ENCODE measurements around the gene MAST4.

The MAST4 gene
- total RNA-seq = 43.2 to 58.5 reads per million in 2 experiments

DNA sequence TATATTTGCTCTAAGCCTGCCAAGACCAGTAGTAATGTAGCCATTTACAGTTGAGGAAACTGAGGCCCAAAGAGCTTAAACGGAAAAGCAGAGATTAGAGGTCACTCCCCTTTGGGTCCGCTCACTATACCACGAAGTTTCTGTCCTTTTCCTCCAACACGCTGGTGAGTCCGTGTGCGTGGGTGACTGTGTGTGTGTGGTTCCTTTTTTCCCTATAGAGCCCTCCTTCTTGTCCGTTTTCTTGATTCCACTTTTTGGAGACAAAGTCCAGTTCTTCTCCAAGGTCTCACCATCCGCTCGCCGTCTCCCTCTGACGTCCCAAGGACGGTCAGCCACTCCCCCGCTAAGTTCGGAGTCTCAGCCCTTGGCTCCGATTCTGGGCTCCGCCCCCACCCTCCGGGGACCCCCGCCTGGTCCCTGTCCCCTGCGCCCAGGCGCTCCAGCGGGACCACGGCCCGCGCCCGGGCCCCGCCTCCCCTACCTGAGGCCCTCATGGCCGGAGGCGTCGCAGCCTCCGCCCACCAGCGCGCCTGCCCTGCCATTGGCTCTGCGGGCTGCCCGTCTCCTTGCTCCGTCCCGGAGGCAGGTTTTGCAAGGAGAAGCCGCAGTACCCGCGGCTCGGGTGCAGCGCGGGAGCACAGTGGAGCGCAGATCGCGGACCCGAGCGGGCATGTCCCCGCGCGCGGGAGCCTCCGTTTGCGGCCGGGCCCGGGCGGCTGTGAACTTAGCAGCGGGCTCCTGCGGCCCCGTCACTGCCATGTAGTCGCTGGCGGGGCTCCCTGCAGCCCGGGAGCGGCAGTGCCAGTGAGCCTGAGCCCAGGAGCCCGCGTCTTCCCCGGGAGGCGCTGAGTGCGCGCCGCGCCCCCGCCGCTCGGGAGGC is at the start of gene MAST4:
TSS of gene MAST4 (plus strand) at position 638 of the 880 bp plus-strand sequence. CDS start 263 bp downstream, outside the sequence.
- peak; percentile 3 for DNase-seq (ENCODE audit: low read depth)

DNA sequence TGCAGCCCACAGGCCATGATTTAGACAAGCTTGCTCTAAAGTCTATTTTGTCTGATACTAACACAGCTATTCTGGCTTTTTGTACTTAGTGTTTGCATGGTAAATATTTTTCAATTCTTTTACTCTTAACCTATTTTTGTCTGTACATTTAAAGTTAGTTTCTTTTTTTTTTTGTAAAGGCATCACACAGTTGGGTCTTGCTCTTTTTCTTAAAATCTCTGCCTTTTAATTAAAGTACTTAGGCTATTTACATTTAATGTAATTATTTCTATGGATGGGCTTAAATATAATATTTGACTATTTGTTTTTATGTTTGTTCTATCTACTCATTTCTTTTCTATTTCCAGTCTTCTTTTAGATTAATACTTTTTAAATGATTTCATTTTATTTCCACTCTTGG is 49.7 kb upstream of the MAST4 start:
- no peak for DNase-seq (ENCODE audit: low read depth)

DNA sequence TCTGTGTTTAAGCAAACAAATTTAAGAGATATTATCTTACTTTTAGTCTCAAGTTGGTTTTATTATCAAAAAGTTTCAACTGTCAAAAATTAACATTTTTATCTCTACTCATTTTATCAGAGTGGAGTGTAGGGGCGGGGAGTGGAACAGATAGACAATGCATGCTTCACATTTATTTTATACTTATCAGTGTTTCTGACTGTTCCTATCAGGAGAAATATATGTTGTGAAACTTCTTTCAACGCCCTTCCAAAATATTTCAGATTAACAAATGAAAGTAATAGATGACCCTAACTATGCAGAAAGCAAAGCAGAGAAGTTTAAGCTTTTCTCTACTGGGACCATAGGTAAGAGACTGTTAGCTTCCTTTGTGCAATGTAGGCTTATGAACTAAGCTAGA is 44.9 kb upstream of the MAST4 start:
- DNase-seq (ENCODE audit: low read depth) = no peak

DNA sequence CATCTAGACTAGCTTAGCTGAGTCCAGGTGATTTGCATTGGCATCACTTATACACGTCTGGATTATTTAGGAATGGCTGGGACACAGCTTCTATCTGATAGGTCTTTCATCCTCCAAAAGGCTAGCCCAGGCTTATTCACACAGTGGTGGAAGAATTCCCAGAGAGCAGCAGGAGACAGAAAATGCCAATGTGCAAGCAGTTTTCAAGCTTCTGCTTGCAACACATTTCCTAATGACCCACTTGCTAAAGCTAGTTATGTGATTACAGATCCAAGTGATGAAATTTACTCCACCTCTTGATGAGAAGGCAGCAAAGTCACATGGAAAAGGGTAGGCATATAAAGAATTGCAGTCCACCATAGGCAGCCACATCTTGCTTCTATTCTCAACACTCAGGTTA is 44.2 kb upstream of the MAST4 start:
- DNase-seq (ENCODE audit: low read depth) = no peak

DNA sequence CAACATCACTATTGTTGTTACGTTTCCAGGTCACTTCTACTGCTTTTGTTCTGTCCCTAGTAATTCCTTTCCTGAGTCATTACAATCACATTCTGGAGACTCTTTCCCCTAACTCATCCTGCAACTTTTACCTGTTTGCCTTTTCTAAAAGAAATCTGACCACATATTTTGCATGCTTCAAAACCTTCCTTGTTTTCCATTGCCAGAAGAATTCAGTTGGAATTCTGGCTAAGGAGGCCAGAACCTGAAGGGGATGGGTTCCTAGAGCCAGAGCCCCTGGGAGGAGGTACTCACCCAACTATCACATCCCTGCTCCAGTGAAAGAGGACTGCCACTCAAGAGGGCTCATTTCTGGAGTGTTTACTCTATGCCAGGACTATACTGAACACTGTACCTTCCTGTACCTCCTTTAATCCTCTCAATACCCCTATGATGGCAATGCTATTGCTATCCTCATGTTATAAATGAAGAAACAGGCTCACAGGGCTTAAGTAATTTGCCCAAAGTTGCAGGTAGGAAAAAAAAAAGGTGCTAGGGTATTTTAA is 42.8 kb upstream of the MAST4 start:
- no peak for DNase-seq (ENCODE audit: low read depth)

DNA sequence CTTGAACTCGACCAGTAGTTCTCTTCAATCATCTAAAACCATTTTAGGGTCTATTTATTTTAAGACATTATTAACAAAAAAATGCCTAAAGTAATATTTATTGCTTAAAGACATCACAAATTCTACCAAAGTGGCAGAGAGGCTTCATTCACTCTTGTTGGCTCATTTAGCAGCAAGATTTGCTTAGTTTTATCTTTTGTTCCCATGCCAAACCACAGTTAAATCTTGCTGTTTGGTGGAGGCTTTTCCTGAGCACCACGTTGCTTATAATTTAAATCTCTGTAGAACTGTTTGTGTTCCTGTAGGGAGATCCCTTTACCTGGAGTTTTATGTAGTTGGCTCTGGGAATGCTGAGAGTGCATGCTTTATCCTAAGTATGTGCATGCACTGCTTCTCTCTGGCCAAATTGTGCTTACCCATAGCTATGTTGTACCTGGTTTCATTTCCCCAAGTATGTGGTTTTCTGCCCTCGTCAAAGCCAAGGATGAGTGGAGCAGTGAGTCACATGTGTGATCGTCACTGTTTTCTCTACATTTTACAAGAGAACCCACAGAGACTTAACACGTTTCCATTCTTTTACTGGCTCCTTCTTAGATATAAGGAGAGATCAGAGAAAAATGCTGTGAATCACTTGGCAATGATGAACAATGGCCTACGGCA is 42.1 kb upstream of the MAST4 start:
- DNase-seq (ENCODE audit: low read depth) = no peak

DNA sequence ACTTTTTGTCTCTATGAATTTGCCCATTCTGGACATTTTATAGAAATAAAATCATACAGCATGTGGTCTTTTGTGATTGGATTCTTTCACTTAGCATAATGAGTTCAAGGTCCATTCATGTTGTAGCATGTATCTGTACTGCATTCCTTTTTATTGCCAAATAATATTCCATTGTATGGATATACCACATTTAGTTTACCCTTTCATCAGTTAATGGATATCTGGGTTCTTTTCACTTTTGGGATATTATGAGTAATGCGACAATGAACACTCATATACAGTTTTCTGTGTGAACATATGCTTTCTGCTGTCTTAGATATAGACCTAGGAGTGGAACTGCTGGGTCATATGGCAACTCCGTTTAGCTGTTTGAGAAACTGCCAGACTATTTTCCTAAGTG is 41.3 kb upstream of the MAST4 start:
- DNase-seq (ENCODE audit: low read depth) = no peak

DNA sequence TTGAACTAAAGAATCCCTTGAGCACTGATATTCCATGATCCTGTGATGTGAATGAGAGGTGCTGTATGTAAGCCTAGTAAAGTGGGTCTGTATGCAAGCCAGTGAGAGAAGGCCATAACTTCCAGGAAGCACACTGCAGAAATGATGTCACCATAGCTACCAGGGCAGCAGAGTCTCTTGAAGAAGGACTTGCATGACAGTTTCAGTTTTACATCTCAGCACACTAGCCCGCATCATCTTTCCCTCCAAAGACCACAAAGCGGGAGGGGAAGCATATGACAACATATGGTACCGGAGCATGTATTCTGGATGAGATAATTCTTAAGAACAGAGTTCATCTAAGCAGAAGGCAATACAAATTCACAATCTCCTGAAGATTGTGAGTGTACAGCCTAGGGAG is 37.6 kb upstream of the MAST4 start:
- DNase-seq (ENCODE audit: low read depth) = no peak

DNA sequence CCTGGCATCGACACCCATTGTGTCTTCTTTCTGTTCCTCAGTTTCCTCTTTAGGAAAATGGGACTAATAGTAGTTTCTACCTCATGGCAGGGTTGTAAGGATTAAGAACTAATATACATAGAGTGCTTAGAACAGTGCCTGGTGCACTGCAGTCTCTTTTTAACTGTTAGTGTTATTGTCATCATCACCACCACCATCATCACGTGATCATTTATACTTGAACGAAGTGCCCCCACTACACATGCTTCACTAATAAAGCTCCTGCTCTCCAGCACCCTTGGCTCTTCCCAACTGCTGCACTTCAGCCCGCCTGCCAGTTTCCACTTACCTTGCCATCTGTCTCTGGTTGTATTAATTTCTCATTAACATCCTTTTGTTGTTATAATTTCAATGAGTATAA is 35.8 kb upstream of the MAST4 start:
- DNase-seq (ENCODE audit: low read depth) = no peak

DNA sequence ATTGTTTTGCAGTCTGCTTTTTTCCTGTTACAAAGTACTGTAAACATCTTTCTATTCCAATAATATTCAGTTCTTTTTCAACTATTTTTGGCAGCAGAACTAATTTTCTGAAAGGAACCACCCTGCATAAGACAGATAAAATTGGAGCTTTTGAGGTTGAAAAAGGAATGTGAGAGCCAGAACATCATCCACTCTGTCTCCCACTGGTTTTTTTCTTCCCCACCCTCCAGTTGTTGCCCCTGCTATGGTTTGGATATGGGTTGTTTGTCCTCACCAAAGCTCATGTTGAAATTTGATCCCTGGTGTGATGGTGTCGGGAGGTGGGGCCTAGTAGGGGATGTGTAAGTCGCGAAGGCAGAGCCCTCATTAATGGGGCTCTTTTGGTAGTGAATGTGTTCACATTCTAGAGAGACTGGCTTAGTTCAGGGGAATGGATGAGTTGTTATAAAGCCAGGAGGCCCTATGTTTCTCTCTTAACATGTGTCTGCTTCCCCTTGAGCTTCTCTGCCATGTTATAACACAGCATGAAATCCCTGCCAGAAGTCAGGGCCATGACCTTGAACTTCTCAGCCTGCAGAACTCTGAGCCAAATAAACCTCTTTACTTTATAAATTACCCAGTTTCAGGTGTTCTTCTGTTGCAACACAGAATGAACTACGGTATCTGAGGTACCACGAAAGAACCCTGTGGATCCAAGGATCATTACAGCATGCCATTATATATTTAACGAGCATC is 34.8 kb upstream of the MAST4 start:
- no peak for DNase-seq (ENCODE audit: low read depth)

DNA sequence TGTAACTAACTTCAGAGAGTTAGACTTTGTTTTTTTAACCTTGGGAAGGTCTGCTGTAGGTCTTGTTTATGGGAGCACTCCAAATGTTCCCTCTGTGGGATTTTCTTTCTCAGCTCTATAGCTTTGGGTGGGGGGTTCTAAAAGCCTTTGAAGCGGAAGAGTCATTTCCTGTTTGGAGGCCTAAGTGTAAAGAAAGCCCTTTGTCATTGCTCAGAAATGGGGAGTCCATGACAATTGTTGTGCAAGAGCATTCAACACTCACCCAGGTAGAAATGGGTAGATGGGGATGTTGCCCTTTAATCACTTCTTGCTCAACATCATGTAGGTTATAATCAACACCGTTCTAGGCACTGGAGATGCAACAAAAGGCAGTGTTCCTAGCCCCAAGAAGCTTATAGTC is 30.3 kb upstream of the MAST4 start:
- no peak for DNase-seq (ENCODE audit: low read depth)

DNA sequence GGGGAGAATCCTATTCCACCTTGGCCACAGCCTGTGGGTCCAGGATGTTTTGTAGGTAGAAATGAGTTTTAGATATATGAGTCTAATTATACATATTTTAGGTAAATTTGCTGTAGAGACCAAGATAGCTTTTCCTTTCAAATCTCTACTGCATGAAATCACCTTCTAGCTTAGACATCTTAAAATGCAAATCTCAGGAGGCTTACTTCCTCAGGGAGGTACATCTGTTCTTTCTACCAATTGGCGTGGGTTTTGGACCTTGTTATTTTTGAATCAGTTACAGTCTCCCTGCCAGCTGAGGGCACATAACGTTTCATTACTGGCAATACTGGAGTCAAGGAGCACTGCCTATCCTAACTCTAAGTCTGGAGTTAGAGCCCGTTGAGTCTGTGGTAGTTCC is 28.7 kb upstream of the MAST4 start:
- DNase-seq (ENCODE audit: low read depth) = no peak

DNA sequence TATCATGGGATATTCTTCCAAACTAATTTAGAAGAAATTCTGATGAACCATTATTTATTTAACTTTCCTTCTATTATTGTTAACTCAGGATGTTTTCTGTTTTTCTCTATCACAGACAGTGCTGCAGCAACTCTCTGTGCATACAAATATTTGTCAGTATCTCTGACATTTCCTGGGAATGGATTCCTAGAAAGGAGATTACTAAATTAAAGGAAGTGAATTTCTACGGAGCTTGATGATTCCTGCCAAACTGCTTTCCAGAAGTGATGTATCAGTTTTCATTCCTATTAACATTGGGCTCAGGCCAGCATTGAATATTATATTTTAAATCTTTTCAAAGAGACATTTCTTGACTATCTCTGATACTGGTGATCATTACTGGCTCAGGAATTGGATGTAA is 26.0 kb upstream of the MAST4 start:
- DNase-seq (ENCODE audit: low read depth) = no peak

DNA sequence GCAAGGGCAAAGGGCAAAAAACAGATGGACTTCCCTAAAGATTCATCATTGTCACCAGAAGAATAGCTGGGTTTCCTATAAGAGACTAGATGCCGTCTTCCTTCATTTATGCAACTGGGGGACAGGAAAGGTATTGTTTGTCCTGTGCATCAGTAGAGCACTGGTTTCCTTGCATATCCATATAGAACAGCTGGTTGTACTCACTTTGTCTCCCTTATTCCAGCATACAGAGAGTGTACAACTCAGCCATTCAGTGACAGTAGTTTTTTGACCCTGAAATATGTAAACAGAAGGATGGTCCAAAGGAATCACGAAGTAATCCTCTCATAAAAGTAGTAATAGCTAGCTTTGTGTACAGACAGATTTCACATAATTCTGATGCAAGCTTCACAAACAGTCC is 22.5 kb upstream of the MAST4 start:
- no peak for DNase-seq (ENCODE audit: low read depth)

DNA sequence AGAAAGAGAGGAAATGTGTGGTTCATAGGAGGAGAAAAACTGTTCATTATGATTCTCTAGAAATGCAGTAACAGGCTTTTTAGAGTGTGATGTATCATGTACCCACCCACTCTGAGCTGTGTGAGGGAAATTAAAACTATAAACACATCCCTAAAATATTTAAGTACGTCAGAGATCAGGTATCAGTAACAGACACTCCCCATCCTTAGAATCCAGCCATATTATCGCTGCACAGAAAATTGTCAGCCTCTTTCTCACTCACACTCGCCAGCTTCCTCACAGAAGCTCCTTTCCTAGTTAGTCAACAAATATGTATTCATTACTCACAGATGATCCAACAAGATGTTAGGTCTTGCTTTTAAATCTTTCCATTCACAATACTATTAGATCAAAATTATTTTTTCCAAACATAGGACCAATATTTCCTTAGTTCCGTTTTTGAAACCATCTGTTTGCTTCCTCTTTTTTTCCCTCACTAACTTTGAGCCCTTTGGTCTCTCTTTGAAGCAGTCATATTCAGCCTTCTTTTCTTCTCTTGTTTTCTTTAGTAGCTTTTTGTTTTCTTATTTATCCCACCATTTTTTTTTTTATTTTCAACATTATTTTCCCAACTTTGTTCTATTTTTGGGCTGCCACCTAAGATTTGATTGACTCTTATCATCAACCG is 13.6 kb upstream of the MAST4 start:
- no peak for DNase-seq (ENCODE audit: low read depth)

DNA sequence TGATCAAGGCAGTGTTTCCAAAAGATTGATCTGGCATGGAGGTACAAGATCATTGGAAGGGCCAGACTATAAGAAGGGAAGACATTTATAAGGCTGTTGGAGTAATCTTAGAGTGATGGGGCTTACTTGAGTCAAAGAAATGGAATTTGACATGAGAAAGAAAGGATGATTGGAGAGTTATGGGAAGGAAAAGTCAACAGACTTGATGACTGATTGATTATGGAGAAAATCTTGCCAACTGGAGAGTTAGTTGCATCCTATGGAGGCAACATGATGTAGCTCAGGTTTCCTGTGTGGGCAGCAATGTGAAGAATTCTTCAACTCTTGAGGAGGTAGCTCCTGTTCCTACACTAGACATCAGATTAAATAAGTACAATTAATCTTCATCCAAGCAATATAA is 10.9 kb upstream of the MAST4 start:
- DNase-seq (ENCODE audit: low read depth) = no peak

DNA sequence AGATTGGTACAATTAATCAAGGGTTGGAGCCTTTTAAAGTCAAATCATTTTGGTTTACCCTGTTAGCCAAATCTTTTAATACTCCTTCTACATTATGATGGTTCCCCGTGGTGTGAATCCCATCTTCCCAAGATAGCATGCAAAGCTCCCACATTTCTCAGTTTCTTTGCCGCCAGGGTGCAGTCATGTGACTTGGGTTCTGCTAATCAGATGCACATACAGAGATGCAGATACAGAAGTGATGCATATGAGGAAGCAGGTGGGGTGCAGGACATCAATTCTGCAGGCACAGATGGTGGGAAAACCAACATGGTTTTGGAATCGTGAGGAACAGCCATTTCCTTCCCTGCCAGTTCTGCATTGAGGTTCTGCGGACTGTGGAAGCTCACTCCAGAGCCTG is 8.4 kb upstream of the MAST4 start:
- no peak for DNase-seq (ENCODE audit: low read depth)

DNA sequence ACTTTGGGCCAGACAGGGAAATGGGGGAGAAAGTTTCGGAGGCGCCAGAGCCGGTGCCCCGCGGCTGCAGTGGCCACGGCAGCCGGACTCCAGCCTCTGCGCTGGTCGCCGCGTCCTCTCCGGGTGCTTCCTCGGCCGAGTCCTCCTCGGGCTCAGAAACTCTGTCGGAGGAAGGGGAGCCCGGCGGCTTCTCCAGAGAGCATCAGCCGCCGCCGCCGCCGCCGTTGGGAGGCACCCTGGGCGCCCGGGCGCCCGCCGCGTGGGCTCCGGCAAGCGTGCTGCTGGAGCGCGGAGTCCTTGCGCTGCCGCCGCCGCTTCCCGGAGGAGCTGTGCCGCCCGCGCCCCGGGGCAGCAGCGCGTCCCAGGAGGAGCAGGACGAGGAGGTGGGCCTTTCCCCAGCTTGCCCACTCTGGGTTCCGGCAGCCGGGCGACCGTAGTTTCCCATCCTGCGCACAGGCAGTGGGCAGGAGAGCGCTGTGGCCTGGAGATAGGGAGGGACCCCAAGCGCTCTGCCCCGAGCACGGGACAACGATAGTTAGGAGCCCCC is 516 bp downstream of the MAST4 start:
- no peak for DNase-seq (ENCODE audit: low read depth)

DNA sequence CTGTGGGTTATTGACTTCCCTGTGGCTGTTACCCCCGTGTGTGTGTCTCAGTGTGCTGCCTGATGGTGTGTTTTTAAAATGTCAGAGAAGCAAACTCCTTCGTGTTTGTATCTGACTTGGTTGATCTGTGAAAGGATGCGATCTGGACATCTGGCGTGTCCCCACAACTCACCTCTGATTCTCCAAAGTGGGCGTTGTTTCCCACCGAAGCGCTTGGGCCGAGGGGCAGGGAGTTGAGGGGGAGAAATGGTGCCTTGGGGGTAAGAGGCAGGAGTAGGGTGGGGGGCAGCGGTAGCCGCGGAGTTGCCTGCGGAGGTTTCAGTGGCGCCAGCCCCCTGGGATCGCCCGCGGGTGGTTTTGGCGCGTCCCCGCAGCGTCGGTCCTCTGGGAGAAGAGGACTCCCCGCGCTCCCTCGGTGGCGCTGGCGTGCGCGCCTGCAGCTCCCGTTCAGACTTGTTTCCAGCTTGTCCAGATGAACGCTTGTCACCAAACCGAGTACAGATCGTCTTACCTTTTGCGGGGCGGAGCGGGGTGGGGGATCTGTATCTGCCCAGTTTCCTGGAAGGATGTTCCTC is 1.1 kb downstream of the MAST4 start:
- DNase-seq (ENCODE audit: low read depth) = no peak

DNA sequence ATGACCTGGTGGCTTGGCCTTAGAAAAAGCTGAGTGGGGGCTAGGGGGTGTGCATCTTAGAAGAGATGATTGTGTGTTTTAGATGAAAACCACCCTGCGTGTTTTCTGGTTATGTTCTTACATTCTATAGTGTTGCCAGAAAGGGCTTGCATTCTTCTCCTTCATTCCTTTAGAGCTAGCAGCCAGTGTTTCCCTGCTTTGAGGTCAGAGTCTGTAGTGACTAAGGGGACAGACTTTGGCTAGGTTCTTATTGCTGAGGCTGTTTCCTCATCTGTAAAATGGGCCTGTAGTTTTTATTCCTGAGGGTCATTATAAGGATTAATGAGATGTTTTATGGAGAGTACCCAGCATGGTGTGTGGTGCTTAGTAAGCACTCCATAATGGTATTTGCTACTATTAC is 6.4 kb downstream of the MAST4 start:
- no peak for DNase-seq (ENCODE audit: low read depth)

DNA sequence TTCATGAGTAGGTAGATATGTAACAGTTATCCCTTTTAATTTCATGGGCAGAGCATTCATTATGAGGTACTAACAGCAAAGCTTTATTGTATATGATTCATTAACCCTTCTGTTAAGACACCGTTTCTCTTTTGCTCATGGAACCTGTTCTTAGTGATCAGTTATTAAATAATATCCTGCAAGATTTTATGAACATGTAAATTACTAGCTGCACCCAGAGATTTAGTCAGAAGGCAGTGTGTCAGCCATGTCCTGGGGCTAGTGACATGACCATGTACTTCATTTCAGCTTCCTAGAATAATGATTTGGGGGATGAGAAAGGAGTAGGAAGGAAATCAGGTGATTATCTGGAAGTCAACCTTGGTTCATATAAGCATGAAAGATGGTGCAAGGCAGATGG is 7.0 kb downstream of the MAST4 start:
- DNase-seq (ENCODE audit: low read depth) = no peak
